HepG2 (cell line): Measurements from ENCODE around the gene DUSP12. TPM values are rescaled to one million over a fixed set of nuclear protein-coding genes. Genes with fewer than 3 reads are reported as not detected.

Experiments
- GATAD1 ChIP-seq: IDR thresholded peaks from 2 replicates; pipeline ENCODE4 v1.6.1; 2016; ENCODE audit warnings: missing genetic modification reagents, missing compliant biosample characterization
- HNRNPUL1 ChIP-seq: fragments of 200-400 bp; formaldehyde crosslinking; IDR thresholded peaks from 2 replicates; pipeline ENCODE4 v1.6.1; 2017; ENCODE audit warnings: low read depth, mild to moderate bottlenecking, low read length, moderate library complexity
- SIN3A ChIP-seq: IDR thresholded peaks from 2 replicates; pipeline ENCODE4 v1.6.1; 2011; ENCODE audit warnings: low read depth, mild to moderate bottlenecking, control low read depth, low read length, borderline replicate concordance
- ZC3H13 ChIP-seq: sonication (generic); formaldehyde crosslinking; IDR thresholded peaks from 2 replicates; pipeline ENCODE4 v1.8.1; 2023; ENCODE audit warnings: mild to moderate bottlenecking, missing genetic modification reagents, moderate library complexity
- ZKSCAN1 ChIP-seq: fragments of 150-350 bp; IDR thresholded peaks from 2 replicates; pipeline ENCODE4 v1.6.1; 2014; ENCODE audit warnings: low read length
- ZNF121 ChIP-seq: sonication (generic); formaldehyde crosslinking; IDR thresholded peaks from 2 replicates; pipeline ENCODE4 v1.5.0; 2020; ENCODE audit warnings: mild to moderate bottlenecking, missing genetic modification reagents
- ZNF326 ChIP-seq: sonication (generic); formaldehyde crosslinking; IDR thresholded peaks from 2 replicates; pipeline ENCODE4 v1.4.0; 2020; ENCODE audit warnings: missing genetic modification reagents, borderline replicate concordance
- polyA plus RNA-seq, 8 experiments: library from polyadenylated mRNA; depleted of rRNA in 3 of 8; stranded (reverse) in 7 of 8; unstranded in 1 of 8; fragments of >200 nt; fragmentation: Illumina TruSeq in 4 of 8; extraction: Trizol in 4 of 8; gene quantifications; 2 replicates each; pipeline versions ENCODE4 v1.2.1 to v1.2.3, GENCODE V29; 2011 to 2016; ENCODE audit warnings: low read depth in 4 of 8, missing spikeins in 1 of 8, mixed read lengths in 1 of 8; ENCODE audit not compliant: insufficient read depth in 1 of 8
- total RNA-seq, 5 experiments: library from RNA; depleted of rRNA; stranded (reverse); fragments of >200 nt; fragmentation: Illumina TruSeq; extraction: Trizol; gene quantifications; 2 replicates each; pipeline ENCODE4 v1.2.3, GENCODE V29; 2016; ENCODE audit warnings: low read depth in 1 of 5
- TF ChIP-seq, protein P1 (sequence below): sonication (generic); formaldehyde crosslinking; IDR thresholded peaks from 2 replicates; pipeline ENCODE4 v1.5.0; 2020; ENCODE audit warnings: missing genetic modification reagents
- TF ChIP-seq, protein P2 (sequence below): sonication (generic); formaldehyde crosslinking; IDR thresholded peaks from 2 replicates; pipeline ENCODE4 v1.4.0; 2020; ENCODE audit warnings: mild to moderate bottlenecking, missing genetic modification reagents, borderline replicate concordance
- TF ChIP-seq, protein P3 (sequence below): sonication (generic); formaldehyde crosslinking; conservative IDR thresholded peaks from 2 replicates; pipeline ENCODE4 v1.4.0; 2020; ENCODE audit warnings: missing genetic modification reagents
- TF ChIP-seq, protein P4 (sequence below): sonication (generic); formaldehyde crosslinking; IDR thresholded peaks from 2 replicates; pipeline ENCODE4 v1.4.0; 2020; ENCODE audit warnings: missing genetic modification reagents, borderline replicate concordance

DUSP12 gene
- total and polyA plus RNA-seq, 2 of the 13 experiments (the other 11 are each of a cell fraction or from before 2014, with no cell fraction given), result 36.7 to 37.1 TPM

DNA sequence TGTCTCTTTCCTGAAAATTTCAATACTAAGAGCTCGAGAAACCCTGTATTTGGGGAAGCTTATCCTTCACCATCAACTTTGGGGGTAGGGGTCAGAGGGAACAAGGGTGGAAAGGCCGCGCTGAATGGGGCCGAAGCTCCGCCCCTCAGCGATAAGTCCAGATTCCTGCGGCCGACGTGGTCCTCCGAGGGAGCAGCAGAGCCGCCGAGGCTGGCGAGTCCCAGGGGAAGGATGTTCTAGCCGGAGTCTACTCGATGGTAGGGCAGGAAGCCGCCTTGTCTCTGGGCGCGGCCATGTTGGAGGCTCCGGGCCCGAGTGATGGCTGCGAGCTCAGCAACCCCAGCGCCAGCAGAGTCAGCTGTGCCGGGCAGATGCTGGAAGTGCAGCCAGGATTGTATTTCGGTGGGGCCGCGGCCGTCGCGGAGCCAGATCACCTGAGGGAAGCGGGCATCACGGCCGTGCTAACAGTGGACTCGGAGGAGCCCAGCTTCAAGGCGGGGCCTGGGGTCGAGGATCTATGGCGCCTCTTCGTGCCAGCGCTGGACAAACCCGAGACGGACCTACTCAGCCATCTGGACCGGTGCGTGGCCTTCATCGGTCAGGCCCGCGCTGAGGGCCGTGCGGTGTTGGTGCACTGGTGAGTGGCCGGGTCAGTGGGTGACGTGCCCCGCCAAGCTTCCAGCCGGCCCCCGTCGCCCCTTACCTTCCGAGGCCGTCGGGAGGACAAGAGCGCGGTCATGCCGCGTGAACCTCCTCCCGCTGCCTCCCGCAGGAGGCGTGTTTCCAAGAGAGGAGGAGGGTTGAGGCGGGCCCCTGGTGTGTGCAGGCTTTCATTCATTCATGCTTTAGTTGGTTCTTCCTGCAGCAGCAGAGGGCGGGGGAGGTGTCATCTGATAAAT is at the start of gene DUSP12 (continued):
- TF ChIP-seq, protein P1, sequence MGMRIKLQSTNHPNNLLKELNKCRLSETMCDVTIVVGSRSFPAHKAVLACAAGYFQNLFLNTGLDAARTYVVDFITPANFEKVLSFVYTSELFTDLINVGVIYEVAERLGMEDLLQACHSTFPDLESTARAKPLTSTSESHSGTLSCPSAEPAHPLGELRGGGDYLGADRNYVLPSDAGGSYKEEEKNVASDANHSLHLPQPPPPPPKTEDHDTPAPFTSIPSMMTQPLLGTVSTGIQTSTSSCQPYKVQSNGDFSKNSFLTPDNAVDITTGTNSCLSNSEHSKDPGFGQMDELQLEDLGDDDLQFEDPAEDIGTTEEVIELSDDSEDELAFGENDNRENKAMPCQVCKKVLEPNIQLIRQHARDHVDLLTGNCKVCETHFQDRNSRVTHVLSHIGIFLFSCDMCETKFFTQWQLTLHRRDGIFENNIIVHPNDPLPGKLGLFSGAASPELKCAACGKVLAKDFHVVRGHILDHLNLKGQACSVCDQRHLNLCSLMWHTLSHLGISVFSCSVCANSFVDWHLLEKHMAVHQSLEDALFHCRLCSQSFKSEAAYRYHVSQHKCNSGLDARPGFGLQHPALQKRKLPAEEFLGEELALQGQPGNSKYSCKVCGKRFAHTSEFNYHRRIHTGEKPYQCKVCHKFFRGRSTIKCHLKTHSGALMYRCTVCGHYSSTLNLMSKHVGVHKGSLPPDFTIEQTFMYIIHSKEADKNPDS (CRISPR knock-in tag), result no peak
- no peak for TF ChIP-seq ZKSCAN1
- TF ChIP-seq, protein P2, sequence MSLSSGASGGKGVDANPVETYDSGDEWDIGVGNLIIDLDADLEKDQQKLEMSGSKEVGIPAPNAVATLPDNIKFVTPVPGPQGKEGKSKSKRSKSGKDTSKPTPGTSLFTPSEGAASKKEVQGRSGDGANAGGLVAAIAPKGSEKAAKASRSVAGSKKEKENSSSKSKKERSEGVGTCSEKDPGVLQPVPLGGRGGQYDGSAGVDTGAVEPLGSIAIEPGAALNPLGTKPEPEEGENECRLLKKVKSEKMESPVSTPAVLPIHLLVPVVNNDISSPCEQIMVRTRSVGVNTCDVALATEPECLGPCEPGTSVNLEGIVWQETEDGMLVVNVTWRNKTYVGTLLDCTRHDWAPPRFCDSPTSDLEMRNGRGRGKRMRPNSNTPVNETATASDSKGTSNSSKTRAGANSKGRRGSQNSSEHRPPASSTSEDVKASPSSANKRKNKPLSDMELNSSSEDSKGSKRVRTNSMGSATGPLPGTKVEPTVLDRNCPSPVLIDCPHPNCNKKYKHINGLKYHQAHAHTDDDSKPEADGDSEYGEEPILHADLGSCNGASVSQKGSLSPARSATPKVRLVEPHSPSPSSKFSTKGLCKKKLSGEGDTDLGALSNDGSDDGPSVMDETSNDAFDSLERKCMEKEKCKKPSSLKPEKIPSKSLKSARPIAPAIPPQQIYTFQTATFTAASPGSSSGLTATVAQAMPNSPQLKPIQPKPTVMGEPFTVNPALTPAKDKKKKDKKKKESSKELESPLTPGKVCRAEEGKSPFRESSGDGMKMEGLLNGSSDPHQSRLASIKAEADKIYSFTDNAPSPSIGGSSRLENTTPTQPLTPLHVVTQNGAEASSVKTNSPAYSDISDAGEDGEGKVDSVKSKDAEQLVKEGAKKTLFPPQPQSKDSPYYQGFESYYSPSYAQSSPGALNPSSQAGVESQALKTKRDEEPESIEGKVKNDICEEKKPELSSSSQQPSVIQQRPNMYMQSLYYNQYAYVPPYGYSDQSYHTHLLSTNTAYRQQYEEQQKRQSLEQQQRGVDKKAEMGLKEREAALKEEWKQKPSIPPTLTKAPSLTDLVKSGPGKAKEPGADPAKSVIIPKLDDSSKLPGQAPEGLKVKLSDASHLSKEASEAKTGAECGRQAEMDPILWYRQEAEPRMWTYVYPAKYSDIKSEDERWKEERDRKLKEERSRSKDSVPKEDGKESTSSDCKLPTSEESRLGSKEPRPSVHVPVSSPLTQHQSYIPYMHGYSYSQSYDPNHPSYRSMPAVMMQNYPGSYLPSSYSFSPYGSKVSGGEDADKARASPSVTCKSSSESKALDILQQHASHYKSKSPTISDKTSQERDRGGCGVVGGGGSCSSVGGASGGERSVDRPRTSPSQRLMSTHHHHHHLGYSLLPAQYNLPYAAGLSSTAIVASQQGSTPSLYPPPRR (CRISPR knock-in tag), result peak; percentile 75; the same call in 1 of the 2 replicates
- 0 out of 2 replicates have a peak, but pooled peaks have one; percentile 9 for TF ChIP-seq ZNF121 (CRISPR knock-in tag)
- TF ChIP-seq, protein P3, sequence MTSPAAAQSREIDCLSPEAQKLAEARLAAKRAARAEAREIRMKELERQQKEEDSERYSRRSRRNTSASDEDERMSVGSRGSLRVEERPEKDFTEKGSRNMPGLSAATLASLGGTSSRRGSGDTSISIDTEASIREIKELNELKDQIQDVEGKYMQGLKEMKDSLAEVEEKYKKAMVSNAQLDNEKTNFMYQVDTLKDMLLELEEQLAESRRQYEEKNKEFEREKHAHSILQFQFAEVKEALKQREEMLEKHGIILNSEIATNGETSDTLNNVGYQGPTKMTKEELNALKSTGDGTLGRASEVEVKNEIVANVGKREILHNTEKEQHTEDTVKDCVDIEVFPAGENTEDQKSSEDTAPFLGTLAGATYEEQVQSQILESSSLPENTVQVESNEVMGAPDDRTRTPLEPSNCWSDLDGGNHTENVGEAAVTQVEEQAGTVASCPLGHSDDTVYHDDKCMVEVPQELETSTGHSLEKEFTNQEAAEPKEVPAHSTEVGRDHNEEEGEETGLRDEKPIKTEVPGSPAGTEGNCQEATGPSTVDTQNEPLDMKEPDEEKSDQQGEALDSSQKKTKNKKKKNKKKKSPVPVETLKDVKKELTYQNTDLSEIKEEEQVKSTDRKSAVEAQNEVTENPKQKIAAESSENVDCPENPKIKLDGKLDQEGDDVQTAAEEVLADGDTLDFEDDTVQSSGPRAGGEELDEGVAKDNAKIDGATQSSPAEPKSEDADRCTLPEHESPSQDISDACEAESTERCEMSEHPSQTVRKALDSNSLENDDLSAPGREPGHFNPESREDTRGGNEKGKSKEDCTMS (CRISPR knock-in tag), result no peak
- TF ChIP-seq HNRNPUL1, result no peak
- no peak for TF ChIP-seq ZC3H13 (CRISPR knock-in tag)
- TF ChIP-seq, protein P4, sequence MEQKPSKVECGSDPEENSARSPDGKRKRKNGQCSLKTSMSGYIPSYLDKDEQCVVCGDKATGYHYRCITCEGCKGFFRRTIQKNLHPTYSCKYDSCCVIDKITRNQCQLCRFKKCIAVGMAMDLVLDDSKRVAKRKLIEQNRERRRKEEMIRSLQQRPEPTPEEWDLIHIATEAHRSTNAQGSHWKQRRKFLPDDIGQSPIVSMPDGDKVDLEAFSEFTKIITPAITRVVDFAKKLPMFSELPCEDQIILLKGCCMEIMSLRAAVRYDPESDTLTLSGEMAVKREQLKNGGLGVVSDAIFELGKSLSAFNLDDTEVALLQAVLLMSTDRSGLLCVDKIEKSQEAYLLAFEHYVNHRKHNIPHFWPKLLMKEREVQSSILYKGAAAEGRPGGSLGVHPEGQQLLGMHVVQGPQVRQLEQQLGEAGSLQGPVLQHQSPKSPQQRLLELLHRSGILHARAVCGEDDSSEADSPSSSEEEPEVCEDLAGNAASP (CRISPR knock-in tag), result peak; percentile 50
- TF ChIP-seq ZNF326 (CRISPR knock-in tag), result no peak
- TF ChIP-seq GATAD1, result peak; percentile 80
- peak; percentile 82; the same call in 1 of the 2 replicates for TF ChIP-seq SIN3A
- TF ChIP-seq, all 625 proteins: peak for 306
